Cardiac muscle cell (in vitro differentiated cells and primary cell): Measurements from ENCODE around the gene ZCCHC2. TPM values are rescaled to one million over a fixed set of nuclear protein-coding genes. Genes with fewer than 3 reads are reported as not detected.

Experiments
- DNase-seq, 2 donors: peaks; one replicate each; pipeline versions ENCODE4 v3.0.0 to v3.0.0-alpha.2; 2010 to 2017; ENCODE audit warnings: low read depth in 1 of 2, low spot score in 1 of 2
- H3K27ac ChIP-seq: fragments of 200-600 bp; sonication (generic); 2 replicates; pipeline ENCODE4 v1.5.1; 2016
- H3K27me3 ChIP-seq: fragments of 200-600 bp; sonication (generic); 2 replicates; pipeline ENCODE4 v1.6.0; 2016; ENCODE audit warnings: control low read depth
- H3K36me3 ChIP-seq: fragments of 200-600 bp; sonication (generic); 2 replicates; pipeline ENCODE4 v1.5.1; 2016; ENCODE audit warnings: control low read depth
- H3K4me1 ChIP-seq: fragments of 200-600 bp; sonication (generic); 2 replicates; pipeline ENCODE4 v1.8.1; 2017; ENCODE audit warnings: low read depth, mild to moderate bottlenecking, mixed run types
- H3K4me3 ChIP-seq: fragments of 200-600 bp; sonication (generic); 2 replicates; pipeline ENCODE4 v1.5.1; 2016; ENCODE audit warnings: mild to moderate bottlenecking
- H3K9me3 ChIP-seq: fragments of 200-600 bp; sonication (generic); 2 replicates; pipeline ENCODE4 v1.5.1; 2017; ENCODE audit warnings: low read depth, mild to moderate bottlenecking, control low read depth
- polyA plus RNA-seq: library from polyadenylated mRNA; unstranded; fragments of >200 nt; fragmentation: Nextera tagmentation; extraction: Ambion mirVana; gene quantifications from 2 replicates; pipeline ENCODE4 v1.2.1, GENCODE V29; 2016
- total RNA-seq: library from RNA; depleted of rRNA; stranded (reverse); fragments of >200 nt; gene quantifications from 2 replicates; pipeline ENCODE4 v1.2.3, GENCODE V29; 2016
- TF ChIP-seq, protein P1 (sequence below): IDR thresholded peaks from 2 replicates; pipeline ENCODE4 v1.5.1; 2012; ENCODE audit warnings: low read depth, mild to moderate bottlenecking, low read length

The ZCCHC2 gene
- total and polyA plus RNA-seq, 2 experiments from 2014 or later: 2.1 to 25.2 TPM

- peaks cover 16% of the 10 kb centered on the region for H3K27me3 ChIP-seq
- peak overlapping the region; percentile 70 for H3K4me3 ChIP-seq
- peak; percentile 59 to 77 for DNase-seq
- TF ChIP-seq, protein P1, sequence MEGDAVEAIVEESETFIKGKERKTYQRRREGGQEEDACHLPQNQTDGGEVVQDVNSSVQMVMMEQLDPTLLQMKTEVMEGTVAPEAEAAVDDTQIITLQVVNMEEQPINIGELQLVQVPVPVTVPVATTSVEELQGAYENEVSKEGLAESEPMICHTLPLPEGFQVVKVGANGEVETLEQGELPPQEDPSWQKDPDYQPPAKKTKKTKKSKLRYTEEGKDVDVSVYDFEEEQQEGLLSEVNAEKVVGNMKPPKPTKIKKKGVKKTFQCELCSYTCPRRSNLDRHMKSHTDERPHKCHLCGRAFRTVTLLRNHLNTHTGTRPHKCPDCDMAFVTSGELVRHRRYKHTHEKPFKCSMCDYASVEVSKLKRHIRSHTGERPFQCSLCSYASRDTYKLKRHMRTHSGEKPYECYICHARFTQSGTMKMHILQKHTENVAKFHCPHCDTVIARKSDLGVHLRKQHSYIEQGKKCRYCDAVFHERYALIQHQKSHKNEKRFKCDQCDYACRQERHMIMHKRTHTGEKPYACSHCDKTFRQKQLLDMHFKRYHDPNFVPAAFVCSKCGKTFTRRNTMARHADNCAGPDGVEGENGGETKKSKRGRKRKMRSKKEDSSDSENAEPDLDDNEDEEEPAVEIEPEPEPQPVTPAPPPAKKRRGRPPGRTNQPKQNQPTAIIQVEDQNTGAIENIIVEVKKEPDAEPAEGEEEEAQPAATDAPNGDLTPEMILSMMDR: no peak
- no peaks in the 10 kb centered on the region for H3K36me3 ChIP-seq
- H3K27ac ChIP-seq: peak overlapping the region; percentile 85
- no peaks in the 10 kb centered on the region for H3K9me3 ChIP-seq
- peaks cover 7% of the 10 kb centered on the region for H3K4me1 ChIP-seq
These were observed 1.0 kb downstream of the ZCCHC2 start for GRCh38 chr18:62523631-62524439.

GRCh38 chr18:62524440-62525200 is 1.8 kb downstream of the ZCCHC2 start:
- Histone ChIP-seq H3K9me3 (no peaks in the 10 kb centered on the region), H3K4me3 (peak overlapping the region; percentile 70), H3K27ac (peak overlapping the region; percentile 85), H3K27me3 (peaks cover 16% of the 10 kb centered on the region), H3K4me1 (peaks cover 7% of the 10 kb centered on the region), H3K36me3 (no peaks in the 10 kb centered on the region)
- TF ChIP-seq, protein P1: no peak
- DNase-seq: peak; percentile 51 to 74

- no peak for DNase-seq
- peaks cover 7% of the 10 kb centered on the region for H3K4me1 ChIP-seq
- TF ChIP-seq, protein P1: no peak
- no peak overlapping the region for H3K27ac ChIP-seq
- H3K27me3 ChIP-seq: peaks cover 10% of the 10 kb centered on the region
- H3K4me3 ChIP-seq: peak overlapping the region; percentile 70
- H3K9me3 ChIP-seq: no peaks in the 10 kb centered on the region
- H3K36me3 ChIP-seq: no peaks in the 10 kb centered on the region
These were observed 2.8 kb downstream of the ZCCHC2 start for GRCh38 chr18:62525608-62526007.

GRCh38 chr18:62526098-62527025 is 3.5 kb downstream of the ZCCHC2 start:
- Histone ChIP-seq H3K4me3 (peak overlapping the region; percentile 70), H3K27me3 (peaks cover 3% of the 10 kb centered on the region), H3K27ac (peak overlapping the region; percentile 88), H3K9me3 (no peaks in the 10 kb centered on the region), H3K36me3 (no peaks in the 10 kb centered on the region), H3K4me1 (peaks cover 7% of the 10 kb centered on the region)
- peak; percentile 84 to 86 for DNase-seq
- TF ChIP-seq, protein P1: no peak

- Histone ChIP-seq H3K4me3 (no peak overlapping the region), H3K36me3 (no peaks in the 10 kb centered on the region), H3K27me3 (no peaks in the 10 kb centered on the region), H3K4me1 (peaks cover 7% of the 10 kb centered on the region), H3K9me3 (no peaks in the 10 kb centered on the region), H3K27ac (no peak overlapping the region)
- TF ChIP-seq, protein P1: no peak
- DNase-seq: no peak
These were observed 6.8 kb downstream of the ZCCHC2 start for GRCh38 chr18:62529597-62529996.
